Adrenal gland (tissue), 5 donors: ENCODE measurements around the gene PRTFDC1.

Experiments used
- CTCF ChIP-seq, 6 experiments: fragments of 450-650 bp in 4 of 6; fragments of 200-600 bp in 2 of 6; sonication (generic) in 1 of 6; IDR thresholded peaks; 1 replicate in 5 of 6; 2 replicates in 1 of 6; pipeline versions ENCODE4 v1.5.1 to v1.8.0; 2016 to 2021; ENCODE audit warnings: antibody characterized with exemption in 6 of 6, mild to moderate bottlenecking in 2 of 6, moderate library complexity in 1 of 6
- POLR2A ChIP-seq, 2 donors: fragments of 450-650 bp; IDR thresholded peaks; one replicate each; pipeline ENCODE4 v1.6.1; 2017; ENCODE audit warnings: antibody characterized with exemption in 2 of 2, mild to moderate bottlenecking in 2 of 2, moderate library complexity in 1 of 2
- donor health status: DM: no; HTN: no; CAD: no.

DNA sequence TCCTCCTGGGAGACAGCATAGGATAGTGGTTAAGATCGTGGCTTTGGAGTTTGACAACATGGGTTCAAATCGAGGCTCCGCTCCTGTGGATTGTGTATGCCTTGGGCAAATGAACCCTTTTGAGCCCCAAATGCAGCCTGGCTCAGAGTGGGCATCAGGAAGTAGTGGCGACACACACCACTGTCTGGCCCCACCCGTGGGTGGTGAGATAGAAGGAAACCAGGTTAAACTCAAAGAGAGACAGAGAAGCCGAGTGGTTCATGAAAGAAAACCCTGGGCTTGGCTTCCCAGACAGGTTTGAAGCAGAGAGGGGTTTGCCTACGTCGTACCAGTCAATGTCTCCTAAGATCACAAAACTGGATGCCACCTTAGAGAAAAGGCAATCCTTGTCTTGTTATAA is 57.7 kb downstream of the PRTFDC1 start:
- no peak for TF ChIP-seq CTCF (IDR thresholded peaks at IDR 0.05)
- no peak for TF ChIP-seq POLR2A (IDR thresholded peaks at IDR 0.05)
